Activated T-cell treated with anti-CD3 and anti-CD28 coated beads for 4 hours (primary cell): ENCODE data around the gene KIZ.

ENCODE experiments used
- DNase-seq: peaks from one replicate; pipeline ENCODE4 v3.0.0-alpha.2; 2020

KIZ gene

DNA sequence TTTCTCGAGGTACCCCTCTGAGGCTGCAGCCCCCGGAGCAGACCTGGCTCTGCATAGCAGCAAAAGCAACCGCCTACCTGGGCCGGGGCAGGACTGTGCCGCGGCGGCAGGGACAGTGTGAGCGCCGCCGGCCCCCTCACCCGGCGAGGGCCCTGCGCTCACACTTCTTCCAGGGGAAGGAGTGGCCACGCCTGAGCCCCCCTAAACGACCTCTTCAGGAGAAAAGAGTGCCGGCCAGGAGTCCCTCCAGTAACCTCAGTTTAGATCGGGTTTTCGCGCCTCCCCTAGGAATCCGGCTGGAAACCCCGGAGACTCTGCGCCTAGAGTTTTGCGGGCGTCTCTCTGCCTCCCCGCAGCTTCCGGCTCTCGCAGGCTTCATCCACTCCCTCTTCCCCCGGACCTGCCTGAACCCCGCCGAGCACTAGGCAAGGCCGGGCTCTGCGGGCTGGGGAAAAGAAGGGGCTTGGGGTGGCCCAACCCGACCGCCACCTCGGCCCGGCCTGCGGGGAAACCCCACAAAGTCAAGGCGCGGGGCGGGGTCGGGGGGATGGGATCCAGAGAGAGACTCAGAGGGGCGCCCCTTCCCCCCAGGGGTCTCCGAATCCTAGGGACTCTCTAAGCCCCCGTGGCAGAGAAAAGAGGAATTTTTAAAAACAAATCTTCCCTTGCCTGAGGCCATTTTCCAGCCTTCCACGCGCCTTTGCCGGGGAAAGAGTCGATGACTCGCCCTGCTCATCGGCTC is 20.3 kb upstream of the KIZ start:
- no peak for DNase-seq

- no peak for DNase-seq
These were observed 19.5 kb upstream of the KIZ start, which contains the start of gene LINC00237 for GRCh38 chr20:21106171-21107017. Gene LINC00237, minus strand, starts transcription at chr20:21106358.

DNA sequence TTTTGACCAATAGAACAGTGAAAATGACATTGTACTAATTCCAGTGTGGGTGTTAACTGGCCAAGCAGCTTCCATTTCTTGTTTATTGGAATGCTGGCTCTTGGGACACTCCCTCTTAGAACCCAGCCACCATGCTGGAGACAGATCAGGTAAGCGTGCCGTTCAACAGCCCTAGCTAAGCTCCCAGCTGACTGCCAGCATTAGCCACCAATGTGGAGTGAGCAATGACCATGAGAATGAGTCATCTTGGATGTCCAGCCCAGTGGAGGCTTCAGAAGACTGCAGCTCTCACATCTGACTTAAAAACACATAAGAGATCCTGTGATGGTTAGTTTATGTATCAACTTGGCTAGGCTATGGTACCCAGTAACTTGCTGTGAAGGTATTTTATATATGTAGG is 16.7 kb upstream of the KIZ start:
- no peak for DNase-seq

- DNase-seq: no peak
These were observed 15.1 kb upstream of the KIZ start for GRCh38 chr20:21110811-21111210.

- DNase-seq: no peak
These were observed 14.5 kb upstream of the KIZ start for GRCh38 chr20:21111416-21111815.

DNA sequence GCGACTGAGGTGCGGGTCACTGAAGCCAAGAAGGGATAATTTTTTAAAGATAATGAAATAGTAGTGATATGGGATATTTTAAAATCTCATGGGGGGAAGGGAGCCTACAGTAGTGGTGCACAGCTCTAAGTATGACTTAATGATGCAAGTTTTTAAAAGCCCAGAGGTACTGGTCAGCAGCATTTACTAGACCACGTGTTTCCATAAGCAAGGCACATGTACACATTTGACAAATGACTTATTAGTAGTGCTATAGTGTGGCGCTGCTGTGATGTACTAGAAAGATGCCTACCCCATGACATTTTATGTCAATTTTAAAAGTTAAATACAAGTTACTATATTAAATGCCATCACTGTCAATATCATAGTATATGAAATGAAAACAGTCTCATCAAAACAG is 12.2 kb upstream of the KIZ start:
- DNase-seq: no peak

GRCh38 chr20:21114584-21114983 is 11.3 kb upstream of the KIZ start:
- DNase-seq: no peak

GRCh38 chr20:21117521-21117920 is 8.4 kb upstream of the KIZ start:
- no peak for DNase-seq

DNA sequence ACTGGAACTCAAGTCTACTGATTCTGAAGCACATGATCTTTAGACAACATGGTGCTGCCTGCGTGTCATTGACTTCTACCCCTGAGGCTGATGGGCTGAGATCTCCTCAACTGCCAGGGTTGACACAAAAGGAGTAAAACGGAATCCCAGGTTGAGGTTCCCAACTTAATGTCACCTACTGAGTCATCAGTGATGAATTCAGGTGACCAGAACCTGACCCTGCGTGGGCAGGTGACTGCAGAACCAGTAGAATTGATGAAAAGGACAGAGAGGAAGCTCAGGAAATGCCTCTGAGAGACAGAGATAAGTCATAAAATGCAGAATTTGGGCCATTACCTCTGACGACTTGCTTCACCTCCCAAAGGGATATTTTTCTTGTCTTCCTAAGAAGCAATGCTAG is 7.7 kb upstream of the KIZ start:
- no peak for DNase-seq

GRCh38 chr20:21118782-21119181 is 7.1 kb upstream of the KIZ start:
- no peak for DNase-seq

- no peak for DNase-seq
These were observed 1.7 kb upstream of the KIZ start for GRCh38 chr20:21124190-21124589.

- no peak for DNase-seq
These were observed 622 bp upstream of the KIZ start for GRCh38 chr20:21125072-21125848.

GRCh38 chr20:21126581-21126870 is 644 bp downstream of the KIZ start:
- DNase-seq: no peak

DNA sequence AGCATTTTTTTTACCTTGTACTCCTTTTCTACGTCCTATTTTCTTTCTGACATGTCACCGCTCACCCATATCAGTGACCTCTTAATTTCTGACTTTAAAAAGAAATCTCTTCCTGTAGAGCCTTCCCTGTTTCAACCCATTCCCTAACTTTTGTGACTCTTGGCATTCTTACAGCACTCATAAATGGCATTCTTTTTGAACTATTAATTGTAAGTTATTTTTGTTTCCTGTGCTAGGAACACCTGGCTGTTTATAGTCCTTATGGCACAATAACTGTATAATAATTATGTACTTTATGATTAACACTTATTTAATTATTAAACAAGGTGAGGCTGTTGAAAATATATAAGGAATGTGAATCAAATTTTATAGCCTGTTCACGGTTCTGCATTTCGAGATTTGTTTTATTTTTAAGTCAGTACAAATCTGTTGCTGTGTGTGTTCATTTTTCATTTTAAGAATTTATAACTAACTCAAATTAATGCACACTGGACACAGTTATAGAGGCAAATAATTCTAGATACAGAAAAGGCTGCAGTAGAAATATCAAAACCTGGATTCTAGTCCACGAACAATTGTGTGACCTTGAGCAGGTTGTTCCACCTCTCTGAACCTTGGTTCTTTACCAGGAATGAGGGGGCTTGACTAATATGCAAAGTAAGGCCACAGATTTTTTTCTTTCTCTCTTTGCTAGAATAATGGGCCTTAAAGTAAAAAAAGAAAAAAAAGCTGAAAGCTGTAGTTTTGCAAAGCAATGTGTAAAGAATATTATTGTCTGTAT is 1.5 kb downstream of the KIZ start:
- DNase-seq: no peak

GRCh38 chr20:21129861-21130260 is 4.0 kb downstream of the KIZ start:
- no peak for DNase-seq

DNA sequence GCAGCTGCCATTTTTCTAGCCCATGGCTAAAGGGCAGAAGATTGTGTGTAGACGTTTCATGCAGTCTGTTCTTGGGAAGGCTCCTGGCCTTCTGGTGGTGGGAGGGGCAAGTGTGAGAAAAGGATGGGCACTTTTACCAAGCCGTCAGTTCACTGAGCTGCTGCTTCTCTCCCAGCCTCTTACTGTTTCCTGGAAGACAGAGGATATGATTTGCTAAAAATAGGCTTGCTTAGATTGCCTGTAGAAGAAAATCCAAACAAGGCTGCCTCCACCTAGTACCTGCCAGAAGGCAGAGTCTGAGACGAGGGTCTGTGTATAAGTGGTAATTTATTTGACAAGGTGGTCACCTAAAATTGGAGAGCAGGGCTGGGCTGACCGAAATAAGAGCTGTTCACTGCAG is 7.5 kb downstream of the KIZ start:
- DNase-seq: no peak

DNA sequence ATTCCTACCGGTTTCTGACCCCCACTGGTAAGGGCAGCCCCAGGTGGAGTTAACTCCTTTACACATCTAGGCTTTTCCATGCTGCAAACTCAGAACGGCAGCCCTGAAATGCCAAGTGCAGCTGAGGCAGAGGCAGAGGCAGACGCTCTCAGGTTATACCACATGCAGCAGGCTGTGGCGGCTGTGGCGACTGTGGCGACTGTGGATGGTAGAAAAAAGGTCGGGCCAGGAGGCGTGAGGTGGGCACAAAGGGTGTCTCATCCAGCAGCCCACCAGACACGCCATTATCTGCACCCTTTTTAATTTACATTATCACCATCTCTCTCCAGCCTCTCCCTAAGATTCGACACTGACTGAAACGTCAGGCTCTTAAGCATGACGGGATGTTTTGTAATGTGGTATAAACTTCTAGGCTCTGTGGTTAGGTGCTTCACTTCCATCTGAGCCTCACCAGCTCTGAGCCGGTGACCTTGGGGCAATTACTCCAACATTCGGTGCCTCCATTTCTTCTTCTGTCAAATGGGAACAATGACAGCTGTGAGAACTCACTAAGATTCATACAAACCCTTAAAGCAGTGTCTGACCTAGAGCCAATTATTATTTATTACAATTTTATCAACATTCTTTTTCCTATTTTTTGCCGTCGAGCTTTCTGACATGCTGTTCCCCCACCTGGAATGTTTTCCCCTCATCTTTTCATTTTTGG is 8.2 kb downstream of the KIZ start:
- DNase-seq: no peak

- DNase-seq: no peak
These were observed 9.1 kb downstream of the KIZ start for GRCh38 chr20:21134883-21135493.

GRCh38 chr20:21136015-21136732 is 10.3 kb downstream of the KIZ start:
- no peak for DNase-seq

GRCh38 chr20:21137078-21137477 is 11.2 kb downstream of the KIZ start:
- no peak for DNase-seq
